GM08714 (cell line): ENCODE results near the gene C11orf21.

Experiments
- H3K4me3 ChIP-seq: fragments of 200-500 bp; sonication (Bioruptor generic); 2 replicates; pipeline ENCODE4 v1.5.1; 2014; ENCODE audit warnings: mild to moderate bottlenecking, low read length, inconsistent platforms
- ZNF274 ChIP-seq: IDR thresholded peaks from 2 replicates; pipeline ENCODE4 v1.6.1; 2012; ENCODE audit warnings: mild to moderate bottlenecking, low read depth, low read length

C11orf21 gene

DNA sequence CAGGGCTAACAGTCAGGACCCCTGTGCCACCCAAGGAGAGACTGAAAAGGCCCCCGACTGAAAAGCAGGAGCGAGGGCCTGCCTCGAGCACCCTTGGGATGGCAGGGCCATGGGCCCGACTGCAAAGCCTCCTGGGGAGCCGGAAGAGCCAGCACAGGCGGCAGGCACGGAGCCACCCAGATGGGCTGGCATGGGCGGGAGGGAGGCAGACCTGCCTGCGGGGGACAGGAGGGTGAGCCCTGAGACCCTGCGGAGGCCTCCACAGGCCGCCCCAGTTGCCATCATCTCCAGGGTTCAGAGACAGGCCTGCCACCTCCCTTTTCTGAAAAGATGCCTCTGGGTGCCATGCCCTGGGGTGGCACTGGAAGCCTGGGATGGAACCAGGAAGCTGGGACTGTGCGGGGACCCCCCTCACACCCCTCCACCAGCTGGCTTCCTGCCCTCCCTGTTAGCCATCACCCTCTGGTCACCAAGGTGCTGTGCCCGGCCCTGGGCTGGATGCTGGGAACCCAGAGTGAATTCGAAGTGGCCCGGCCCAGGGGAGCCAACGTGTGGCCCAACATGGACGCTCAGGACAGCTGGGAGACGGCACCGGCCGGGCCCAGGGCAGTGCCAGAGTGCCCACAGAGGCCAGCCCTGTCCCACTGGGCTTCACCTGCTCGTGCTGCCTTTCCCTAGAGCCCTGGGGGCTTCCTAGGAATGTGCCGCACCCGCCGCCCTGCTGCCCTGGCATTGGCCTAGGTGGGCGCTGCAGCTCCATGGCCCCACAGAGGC, 13.9 kb upstream of the C11orf21 start:
- no peak overlapping the region for H3K4me3 ChIP-seq
- TF ChIP-seq ZNF274 = no peak

GRCh38 chr11:2314525-2315394, 13.0 kb upstream of the C11orf21 start:
- no peak overlapping the region for H3K4me3 ChIP-seq
- TF ChIP-seq ZNF274 = no peak

- TF ChIP-seq ZNF274 = no peak
- H3K4me3 ChIP-seq = no peak overlapping the region
Measured at GRCh38 chr11:2314136-2314524, 12.4 kb upstream of the C11orf21 start.

DNA sequence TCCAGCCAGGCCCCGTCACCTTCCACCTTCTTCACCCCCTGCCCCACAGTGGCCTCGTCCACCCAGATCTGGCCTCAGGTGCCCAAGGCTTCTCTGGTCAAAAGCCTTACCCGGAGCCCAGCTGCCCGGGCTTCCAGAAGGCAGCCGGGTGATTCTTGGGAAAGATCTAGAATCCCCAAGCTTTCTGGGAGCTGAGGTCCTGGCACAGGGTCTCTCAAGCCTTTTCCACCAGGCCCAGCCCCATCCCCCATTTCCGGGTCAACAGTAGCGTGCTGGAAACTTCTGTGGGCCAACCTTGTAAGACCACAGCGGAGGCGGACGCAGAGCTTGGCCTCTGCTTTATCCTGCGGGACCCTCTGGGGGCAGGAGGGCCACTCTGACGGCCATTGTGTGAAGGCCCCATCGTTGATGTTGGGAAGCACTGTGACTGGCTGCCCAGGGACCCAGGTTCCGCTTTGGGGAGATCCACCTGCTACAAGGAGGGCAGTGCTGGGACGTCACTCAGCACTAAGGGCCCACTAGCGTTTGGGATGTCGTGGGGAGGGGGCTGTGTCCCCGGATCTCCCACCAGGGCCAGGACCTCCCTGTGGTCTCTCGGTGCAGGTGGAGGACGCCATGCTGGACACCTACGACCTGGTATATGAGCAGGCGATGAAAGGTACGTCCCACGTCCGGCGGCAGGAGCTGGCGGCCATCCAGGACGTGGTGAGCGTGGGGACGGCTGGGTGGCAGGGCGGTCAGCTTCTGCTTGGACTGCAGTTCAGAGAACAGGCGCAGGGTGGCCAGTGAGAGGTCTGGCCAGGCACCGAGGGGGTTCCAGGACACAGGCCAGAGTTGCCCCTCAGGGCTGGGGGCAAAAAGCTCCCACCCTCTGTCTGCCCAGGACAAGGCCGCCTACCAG, 11.6 kb upstream of the C11orf21 start:
- H3K4me3 ChIP-seq = no peak overlapping the region
- no peak for TF ChIP-seq ZNF274

DNA sequence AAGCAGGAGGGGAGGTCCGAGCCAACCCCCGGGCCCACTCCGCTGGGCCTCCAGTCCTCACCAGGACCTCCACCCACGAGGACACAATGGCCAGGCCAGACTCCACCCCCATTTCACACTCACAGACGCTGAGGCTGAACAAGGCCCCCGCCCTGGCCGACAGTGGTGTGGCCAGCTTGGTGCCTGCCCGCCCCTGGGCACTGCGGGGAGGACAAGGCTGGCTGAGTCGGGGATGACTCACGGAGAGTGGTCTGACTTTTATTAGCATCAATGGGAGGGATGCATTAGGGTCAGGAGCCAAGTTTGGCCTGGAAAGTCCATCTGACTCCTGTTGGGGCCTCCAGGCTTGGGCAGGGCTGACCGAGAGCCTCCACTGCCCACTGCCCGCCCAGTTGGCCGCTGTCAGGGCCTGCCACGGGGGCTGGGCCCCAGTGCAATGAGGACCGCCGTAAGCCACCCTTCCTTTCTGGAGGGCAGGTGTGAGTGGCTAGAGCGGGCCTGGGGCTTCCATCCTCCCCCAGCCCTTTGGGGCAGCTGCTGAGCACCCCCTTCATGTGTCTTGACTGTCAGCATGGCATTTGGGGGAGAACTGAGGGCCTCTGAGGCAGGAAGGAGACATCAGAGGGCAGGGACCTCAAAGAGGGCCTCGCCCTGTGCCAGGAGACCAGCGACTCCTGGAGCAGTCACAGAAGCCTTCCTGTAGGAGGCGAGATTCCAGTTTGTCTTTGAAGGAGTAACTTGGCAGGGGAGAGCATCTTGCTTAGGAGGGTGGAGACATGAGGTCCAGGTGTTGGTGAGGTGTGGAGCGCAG, 10.7 kb upstream of the C11orf21 start:
- TF ChIP-seq ZNF274 = no peak
- no peak overlapping the region for H3K4me3 ChIP-seq

DNA sequence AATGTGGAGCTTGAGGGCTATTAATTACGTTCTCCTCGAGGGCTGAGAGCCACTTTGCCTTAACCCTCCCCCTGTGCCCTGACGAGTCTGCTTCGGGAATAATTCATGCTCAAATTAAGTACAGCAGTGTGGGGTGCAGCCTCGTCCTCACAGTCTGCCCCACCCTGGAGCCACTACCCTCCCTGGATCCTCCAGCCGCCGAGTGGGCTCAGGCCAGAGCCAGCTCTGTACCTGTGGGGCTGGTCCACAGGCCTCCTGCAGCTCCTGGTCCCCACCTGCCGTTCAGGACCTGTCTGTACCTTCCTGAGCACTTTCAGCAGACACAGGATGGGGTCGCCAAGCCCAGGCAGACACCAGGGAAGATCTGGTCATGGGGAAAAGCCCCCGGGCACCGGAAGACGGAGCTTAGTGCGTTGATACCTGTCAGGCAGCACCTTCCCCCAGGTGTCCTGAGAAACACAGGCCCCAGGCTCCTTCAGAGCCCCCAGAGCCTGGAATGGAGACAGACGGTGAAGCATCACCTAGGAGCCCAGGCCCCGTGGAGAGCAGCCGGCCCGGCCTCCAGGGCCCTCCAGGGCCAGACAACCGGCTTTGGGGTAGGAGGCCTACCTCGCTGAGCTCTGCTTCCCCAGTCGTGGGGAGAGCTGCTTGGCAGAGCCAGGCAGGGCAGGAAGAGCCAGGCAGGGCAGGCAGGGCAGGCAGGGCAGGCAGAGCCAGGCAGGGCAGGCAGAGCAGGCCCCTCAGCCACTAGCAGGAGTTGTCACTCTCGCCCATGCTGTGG, 9.8 kb upstream of the C11orf21 start:
- TF ChIP-seq ZNF274 = no peak
- H3K4me3 ChIP-seq = no peak overlapping the region

- H3K4me3 ChIP-seq = no peak overlapping the region
- no peak for TF ChIP-seq ZNF274
Measured at GRCh38 chr11:2310786-2311352, 9.2 kb upstream of the C11orf21 start.

- TF ChIP-seq ZNF274 = no peak
Measured at GRCh38 chr11:2310073-2310785, 8.5 kb upstream of the C11orf21 start.

GRCh38 chr11:2309251-2310072, 7.7 kb upstream of the C11orf21 start:
- no peak overlapping the region for H3K4me3 ChIP-seq
- no peak for TF ChIP-seq ZNF274

More at GRCh38 chr11:2310073-2310785, 8.5 kb upstream of the C11orf21 start:
- no peak overlapping the region for H3K4me3 ChIP-seq

DNA sequence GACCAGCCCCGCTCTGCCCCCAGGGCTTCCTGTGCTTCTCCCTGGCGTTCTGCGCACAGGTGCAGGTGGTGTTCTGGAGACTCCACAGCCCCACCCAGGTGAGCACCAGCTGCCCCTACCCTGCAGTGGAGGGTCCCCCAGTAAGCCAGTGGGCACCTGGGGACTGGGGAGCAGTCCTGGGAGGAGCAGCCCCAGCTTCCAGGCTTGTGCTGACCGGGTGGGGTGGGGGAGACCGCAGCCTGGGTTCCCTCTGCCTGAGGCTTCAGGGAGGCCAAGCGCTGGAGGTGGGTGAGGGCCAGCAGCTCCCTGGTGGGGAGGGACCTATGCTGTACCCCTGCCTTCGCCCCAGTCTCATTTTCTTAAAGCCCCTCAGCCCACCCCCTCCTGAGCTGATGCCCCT, 7.0 kb upstream of the C11orf21 start:
- H3K4me3 ChIP-seq = no peak overlapping the region
- no peak for TF ChIP-seq ZNF274

GRCh38 chr11:2307501-2308331, 6.0 kb upstream of the C11orf21 start:
- no peak overlapping the region for H3K4me3 ChIP-seq
- TF ChIP-seq ZNF274 = no peak
